SKM-1 treated with dmso at 0.1 percent for 144 hours (cell line): ENCODE results near the gene ORMDL3.
A peak's percentile ranks its signal among the peaks of the same experiment; 100 is the strongest.
"Not testable (repeated sequence)": the region's sequence is repeated elsewhere in the genome, so short reads cannot be mapped to it uniquely, and the experiment has no call there.

ENCODE experiments used
- DNase-seq: peaks from one replicate; lab custom pipeline; 2025; ENCODE audit not compliant: unreplicated experiment; lab: John Stamatoyannopoulos, UW

Gene ORMDL3

GRCh38 chr17:39925282-39926134, 1.9 kb downstream of the ORMDL3 start:
- DNase-seq: no peak

- no peak for DNase-seq
Observed at GRCh38 chr17:39924691-39925055, 2.7 kb downstream of the ORMDL3 start.

- DNase-seq: no peak
Observed at GRCh38 chr17:39923836-39924690, 3.3 kb downstream of the ORMDL3 start.

GRCh38 chr17:39923230-39923629, 4.2 kb downstream of the ORMDL3 start:
- DNase-seq: no peak

- DNase-seq: no peak
Observed at GRCh38 chr17:39922006-39922405, 5.4 kb downstream of the ORMDL3 start.

GRCh38 chr17:39921323-39921722, 6.1 kb downstream of the ORMDL3 start:
- DNase-seq: no peak

GRCh38 chr17:39920218-39921210, 6.9 kb downstream of the ORMDL3 start:
- no peak for DNase-seq

GRCh38 chr17:39919087-39919683, 8.2 kb downstream of the ORMDL3 start:
- no peak for DNase-seq

GRCh38 chr17:39916918-39917317, 10.5 kb downstream of the ORMDL3 start:
- DNase-seq: no peak

- no peak for DNase-seq
Observed at GRCh38 chr17:39915559-39915958, 11.8 kb downstream of the ORMDL3 start.

GRCh38 chr17:39913989-39914388, 13.4 kb downstream of the ORMDL3 start:
- DNase-seq: no peak

GRCh38 chr17:39908789-39909352, 18.5 kb downstream of the ORMDL3 start:
- DNase-seq: no peak

GRCh38 chr17:39904990-39905288, 22.5 kb downstream of the ORMDL3 start:
- no peak for DNase-seq

- DNase-seq: peak; percentile 27
Observed at GRCh38 chr17:39903158-39903884, 24.1 kb downstream of the ORMDL3 start.

GRCh38 chr17:39902027-39902426, 25.4 kb downstream of the ORMDL3 start:
- DNase-seq: not testable (repeated sequence)

- no peak for DNase-seq
Observed at GRCh38 chr17:39899215-39899614, 28.2 kb downstream of the ORMDL3 start.

- no peak for DNase-seq
Observed at GRCh38 chr17:39898088-39898487, 29.3 kb downstream of the ORMDL3 start.

- peak; percentile 53 for DNase-seq
Observed at GRCh38 chr17:39894681-39895376, 32.6 kb downstream of the ORMDL3 start.

- DNase-seq: no peak
Observed at GRCh38 chr17:39889200-39889599, 38.2 kb downstream of the ORMDL3 start.
